CD14-positive monocyte (primary cell): ENCODE data around the gene COBLL1. TPM values are rescaled to one million over a fixed set of nuclear protein-coding genes. Genes with fewer than 3 reads are reported as not detected.

Source experiments
- DNase-seq, 3 donors: peaks; one replicate each; pipeline ENCODE4 v3.0.0-alpha.2; 2011 to 2022
- H2AFZ ChIP-seq: 2 replicates; pipeline ENCODE4 v1.6.0; 2012; ENCODE audit warnings: mild to moderate bottlenecking, low read depth, low read length, inconsistent platforms; ENCODE audit not compliant: insufficient read depth, poor library complexity, severe bottlenecking
- H3K27ac ChIP-seq, 2 donors: 1 replicate in 1 of 2; 2 replicates in 1 of 2; pipeline ENCODE4 v1.5.1; 2012 to 2013; ENCODE audit warnings: low read length in 2 of 2, control low read depth in 1 of 2, inconsistent platforms in 1 of 2, low read depth in 1 of 2, mild to moderate bottlenecking in 1 of 2
- H3K27me3 ChIP-seq, 2 donors: one replicate each; pipeline versions ENCODE4 v1.6.0 to v1.6.1; 2011 to 2013; ENCODE audit warnings: low read length in 2 of 2; ENCODE audit not compliant: control insufficient read depth in 2 of 2, insufficient read depth in 2 of 2
- H3K36me3 ChIP-seq, 2 donors: replicated peaks in 1 of 2; 1 replicate in 1 of 2; 2 replicates in 1 of 2; pipeline versions ENCODE4 v1.5.1 to v1.6.1; 2012 to 2013; ENCODE audit warnings: low read length in 2 of 2, control low read depth in 1 of 2, inconsistent platforms in 1 of 2, mild to moderate bottlenecking in 1 of 2; ENCODE audit not compliant: insufficient read depth in 2 of 2, control insufficient read depth in 1 of 2
- H3K4me1 ChIP-seq, 2 donors: 1 replicate in 1 of 2; 2 replicates in 1 of 2; pipeline versions ENCODE4 v1.5.1 to v1.6.1; 2012 to 2013; ENCODE audit warnings: low read length in 2 of 2, control low read depth in 1 of 2, inconsistent platforms in 1 of 2, mild to moderate bottlenecking in 1 of 2, moderate library complexity in 1 of 2; ENCODE audit not compliant: insufficient read depth in 2 of 2, control insufficient read depth in 1 of 2
- H3K4me2 ChIP-seq: replicated peaks from 2 replicates; pipeline ENCODE3; 2012; ENCODE audit warnings: low read length, moderate library complexity, mild to moderate bottlenecking; ENCODE audit not compliant: poor library complexity, severe bottlenecking; ENCODE audit errors: extremely low read depth
- H3K4me3 ChIP-seq, 3 experiments: fragments of 200-600 bp in 1 of 3; sonication (generic) in 1 of 3; replicated peaks in 1 of 3; 1 replicate in 2 of 3; 2 replicates in 1 of 3; pipeline ENCODE4 v1.5.1; 2011 to 2013; ENCODE audit warnings: low read length in 3 of 3, mild to moderate bottlenecking in 3 of 3, control low read depth in 2 of 3, low read depth in 2 of 3, inconsistent platforms in 1 of 3, moderate library complexity in 1 of 3
- H3K79me2 ChIP-seq: 2 replicates; pipeline ENCODE4 v1.6.0; 2012; ENCODE audit warnings: mild to moderate bottlenecking, control low read depth, inconsistent platforms, low read length, moderate library complexity; ENCODE audit not compliant: insufficient read depth
- H3K9ac ChIP-seq: 2 replicates; pipeline ENCODE4 v1.6.0; 2017; ENCODE audit warnings: low read length, mild to moderate bottlenecking; ENCODE audit not compliant: insufficient read depth, poor library complexity, severe bottlenecking
- H3K9me3 ChIP-seq, 2 donors: replicated peaks in 1 of 2; 1 replicate in 1 of 2; 2 replicates in 1 of 2; pipeline versions ENCODE4 v1.5.1 to v1.6.1; 2012 to 2013; ENCODE audit warnings: low read length in 2 of 2, control low read depth in 1 of 2; ENCODE audit not compliant: control insufficient read depth in 1 of 2, insufficient read depth in 1 of 2
- H4K20me1 ChIP-seq: 2 replicates; pipeline ENCODE4 v1.6.0; 2012; ENCODE audit warnings: mild to moderate bottlenecking, low read length, control low read depth, moderate library complexity; ENCODE audit not compliant: insufficient read depth
- H3K27ac Mint-ChIP-seq, 7 donors: one replicate each; pipeline ENCODE4 v1.8.0; 2020; ENCODE audit warnings: mild to moderate bottlenecking in 7 of 7, mixed read lengths in 7 of 7, moderate library complexity in 6 of 7, inconsistent platforms in 2 of 7
- H3K27me3 Mint-ChIP-seq, 3 donors: one replicate each; pipeline ENCODE4 v1.8.0; 2021 to 2022; ENCODE audit warnings: low read depth in 3 of 3, mild to moderate bottlenecking in 3 of 3, mixed read lengths in 3 of 3, moderate library complexity in 3 of 3, inconsistent platforms in 1 of 3
- H3K36me3 Mint-ChIP-seq, 2 donors: one replicate each; pipeline ENCODE4 v1.8.0; 2020; ENCODE audit warnings: mixed read lengths in 2 of 2, inconsistent platforms in 1 of 2, mild to moderate bottlenecking in 1 of 2
- H3K4me1 Mint-ChIP-seq: one replicate; pipeline ENCODE4 v1.8.0; 2020; ENCODE audit warnings: mild to moderate bottlenecking, mixed read lengths
- H3K4me3 Mint-ChIP-seq, 2 donors: one replicate each; pipeline ENCODE4 v1.8.0; 2020; ENCODE audit warnings: mild to moderate bottlenecking in 2 of 2, mixed read lengths in 2 of 2, moderate library complexity in 1 of 2
- H3K9me3 Mint-ChIP-seq, 7 donors: one replicate each; pipeline ENCODE4 v1.8.0; 2020 to 2022; ENCODE audit warnings: mixed read lengths in 7 of 7, mild to moderate bottlenecking in 6 of 7, moderate library complexity in 6 of 7, inconsistent platforms in 2 of 7
- CTCF ChIP-seq: fragments of 200-600 bp; IDR thresholded peaks from one replicate; pipeline ENCODE4 v1.8.0; 2022; ENCODE audit warnings: antibody characterized with exemption, mild to moderate bottlenecking
- WGBS: methylation state at CpG from one replicate; pipeline ENCODE4 v1.1.5; 2013; ENCODE audit warnings: missing lambda C conversion rate; ENCODE audit not compliant: insufficient coverage; 5-methylcytosine and 5-hydroxymethylcytosine counted together
- intact Hi-C, 2 donors: fragments of 100-400 bp; cut with micrococcal nuclease; formaldehyde crosslinking; loops; one replicate each; pipeline versions ENCODE4 v1.15.0 to v1.15.1; 2023
- polyA plus RNA-seq, 3 donors: library from polyadenylated mRNA; depleted of rRNA in 1 of 3; unstranded in 2 of 3; stranded (reverse) in 1 of 3; fragments of 300-500 nt in 2 of 3; fragments of >200 nt in 1 of 3; fragmentation: Illumina TruSeq in 2 of 3; gene quantifications; 1 replicate in 2 of 3; 2 replicates in 1 of 3; pipeline ENCODE4 v1.2.3, GENCODE V29; 2012 to 2021

COBLL1 gene
- polyA plus RNA-seq, 3 donors: 0.18 to 0.54 (median 0.24) TPM

GRCh38 chr2:164831180-164831579 is 10.4 kb downstream of the COBLL1 start:
- intact Hi-C loops: no loop called here
- no peaks in the 10 kb centered on the region for H4K20me1 ChIP-seq

GRCh38 chr2:164826293-164827243 is 15.1 kb downstream of the COBLL1 start:
- Mint-ChIP-seq H3K9me3 (peaks cover 0 to 2% (median 0%) of the 10 kb centered on the region in 7 donors), H3K36me3 (no peaks in the 10 kb centered on the region), H3K4me1 (peaks cover 4% of the 10 kb centered on the region), H3K27ac (no peak overlapping the region), H3K27me3 (no peaks in the 10 kb centered on the region), H3K4me3 (no peak overlapping the region)
- Histone ChIP-seq H3K27me3 (no peaks in the 10 kb centered on the region), H4K20me1 (no peaks in the 10 kb centered on the region), H3K27ac (no peak overlapping the region), H3K9me3 (no peaks in the 10 kb centered on the region), H3K4me1 (no peaks in the 10 kb centered on the region), H3K79me2 (no peaks in the 10 kb centered on the region), H2AFZ (no peak overlapping the region), H3K4me2 (no peak overlapping the region), H3K9ac (no peak overlapping the region), H3K4me3 (no peak overlapping the region), H3K36me3 (no peaks in the 10 kb centered on the region)
- no peak for TF ChIP-seq CTCF
- no CpG with 5 or more reads among the region's 8 CpGs for WGBS
- intact Hi-C loops: no loop called here
- DNase-seq: no peak

More at GRCh38 chr2:164831180-164831579, 10.4 kb downstream of the COBLL1 start:
- Histone ChIP-seq H3K36me3 (no peaks in the 10 kb centered on the region), H3K4me1 (no peaks in the 10 kb centered on the region), H3K9ac (no peak overlapping the region), H3K27me3 (no peaks in the 10 kb centered on the region), H3K27ac (no peak overlapping the region), H3K9me3 (no peaks in the 10 kb centered on the region), H3K4me2 (no peak overlapping the region), H2AFZ (no peak overlapping the region), H3K79me2 (no peaks in the 10 kb centered on the region), H3K4me3 (no peak overlapping the region)
- peaks cover 7% of the 10 kb centered on the region for H3K4me1 Mint-ChIP-seq
- no peak overlapping the region for H3K4me3 Mint-ChIP-seq
- no peak for DNase-seq
- no peaks in the 10 kb centered on the region for H3K36me3 Mint-ChIP-seq
- no peak for TF ChIP-seq CTCF
- H3K27me3 Mint-ChIP-seq: no peaks in the 10 kb centered on the region
- no CpG with 5 or more reads among the region's 1 CpG for WGBS
- peaks cover 0 to 4% (median 0%) of the 10 kb centered on the region in 7 donors for H3K9me3 Mint-ChIP-seq
- no peak overlapping the region for H3K27ac Mint-ChIP-seq
